Left lobe of liver (tissue), 2 donors: ENCODE measurements around the gene INHBE. TPM values are rescaled to one million over a fixed set of nuclear protein-coding genes. Genes with fewer than 3 reads are reported as not detected.
"Not testable (repeated sequence)": the region's sequence is repeated elsewhere in the genome, so short reads cannot be mapped to it uniquely, and the experiment has no call there.

Source experiments
- ATAC-seq: fragments of 200-7000 bp; cut with Tn5 transposase; one replicate; pipeline ENCODE4 v1.9.1; 2020; ENCODE audit warnings: mild to moderate bottlenecking, moderate library complexity
- DNase-seq: peaks from one replicate; pipeline ENCODE4 v3.0.0-alpha.2; 2020; ENCODE audit warnings: low spot score
- total RNA-seq: library from RNA; stranded (reverse); gene quantifications from one replicate; pipeline ENCODE4 v1.2.1, GENCODE V29; 2021
- donor health status: DM: no; HTN: no; CAD: no; lungs with moderate emphysema.
- donor health status: DM: no; HTN: yes; CAD: no.

Gene INHBE, protein sequence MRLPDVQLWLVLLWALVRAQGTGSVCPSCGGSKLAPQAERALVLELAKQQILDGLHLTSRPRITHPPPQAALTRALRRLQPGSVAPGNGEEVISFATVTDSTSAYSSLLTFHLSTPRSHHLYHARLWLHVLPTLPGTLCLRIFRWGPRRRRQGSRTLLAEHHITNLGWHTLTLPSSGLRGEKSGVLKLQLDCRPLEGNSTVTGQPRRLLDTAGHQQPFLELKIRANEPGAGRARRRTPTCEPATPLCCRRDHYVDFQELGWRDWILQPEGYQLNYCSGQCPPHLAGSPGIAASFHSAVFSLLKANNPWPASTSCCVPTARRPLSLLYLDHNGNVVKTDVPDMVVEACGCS
- 81.6 TPM for total RNA-seq

DNA sequence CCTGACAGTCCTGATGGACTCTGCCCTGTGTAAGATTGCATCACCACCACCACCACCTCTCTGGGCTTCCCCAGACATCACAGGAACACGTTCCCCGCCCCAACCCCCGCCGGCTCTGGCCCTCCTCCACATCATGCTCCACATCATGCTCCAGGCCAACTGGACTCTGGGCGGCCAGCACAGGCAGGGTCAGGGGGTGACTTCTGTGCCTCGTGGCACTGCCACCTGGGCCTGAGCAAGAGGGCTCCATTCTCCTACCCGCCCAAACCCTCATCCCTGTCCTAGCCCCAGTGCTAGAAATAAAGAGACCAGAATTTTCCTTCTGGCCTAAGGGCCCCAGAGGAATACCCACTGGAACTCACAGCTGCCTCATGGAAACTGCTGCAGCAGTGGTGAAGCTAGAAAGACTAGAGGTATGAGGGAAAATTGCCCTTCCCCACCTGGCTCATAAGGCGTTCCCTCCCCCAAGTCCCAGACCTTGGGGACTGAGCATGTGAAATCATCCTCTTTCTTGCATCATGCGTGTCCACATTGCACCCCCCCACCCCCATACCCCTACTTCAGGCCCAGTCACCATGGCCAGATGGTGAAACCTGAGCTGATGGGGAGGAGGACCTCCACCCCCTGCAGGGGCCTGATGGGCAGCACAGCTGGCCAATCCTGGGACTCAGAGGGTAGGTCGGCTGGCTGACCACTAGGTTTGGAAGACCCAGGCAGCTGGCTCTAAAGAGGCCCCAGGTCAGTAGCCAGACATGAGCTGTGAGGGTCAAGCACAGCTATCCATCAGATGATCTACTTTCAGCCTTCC is at the start of gene INHBE:
Gene INHBE, plus strand, starts transcription at position 742 of the 808 bp plus-strand sequence. CDS start 230 bp downstream, outside the sequence.
- peak; percentile 98 for DNase-seq

DNA sequence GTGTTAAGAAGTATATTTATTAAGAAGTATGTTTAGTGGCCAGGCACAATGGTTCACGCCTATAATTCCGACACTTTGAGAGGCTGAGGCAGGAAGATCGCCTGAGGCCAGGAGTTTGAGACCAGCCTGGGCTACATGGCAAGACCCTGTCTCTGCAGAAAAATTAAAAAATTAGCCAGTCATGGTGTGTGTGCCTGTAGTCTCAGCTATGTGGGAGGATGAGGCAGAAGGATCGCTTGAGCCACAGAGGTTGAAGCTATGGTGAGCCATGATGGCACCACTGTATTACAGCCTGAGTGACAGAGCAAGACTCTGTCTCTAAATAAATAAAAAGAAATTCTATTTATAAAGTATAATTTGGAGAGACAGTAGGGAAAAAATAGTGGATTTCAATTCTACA is 44.6 kb upstream of the INHBE start:
- DNase-seq = no peak
- ATAC-seq = no peak

More for the DNA sequence above, at the start of gene INHBE:
- ATAC-seq = peak; percentile 49

DNA sequence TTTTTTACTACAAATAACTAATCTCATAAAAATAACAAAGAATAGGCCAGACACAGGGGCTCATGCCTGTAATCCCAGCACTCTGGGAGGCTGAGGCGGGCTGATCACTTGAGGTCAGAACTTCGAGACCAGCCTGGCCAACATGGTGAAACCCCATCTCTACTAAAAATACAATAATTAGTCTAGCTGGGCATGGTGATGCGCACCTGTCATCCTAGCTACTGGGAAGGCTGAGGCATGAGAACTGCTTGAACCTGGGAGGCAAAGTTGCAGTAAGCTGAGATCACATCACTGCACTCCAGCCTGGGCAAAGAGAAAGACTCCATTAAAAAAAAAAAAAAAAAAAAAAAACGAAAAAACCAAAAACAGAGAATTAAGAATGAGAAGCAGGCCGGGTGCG is 40.9 kb upstream of the INHBE start:
- ATAC-seq, DNase-seq: not testable (repeated sequence)

DNA sequence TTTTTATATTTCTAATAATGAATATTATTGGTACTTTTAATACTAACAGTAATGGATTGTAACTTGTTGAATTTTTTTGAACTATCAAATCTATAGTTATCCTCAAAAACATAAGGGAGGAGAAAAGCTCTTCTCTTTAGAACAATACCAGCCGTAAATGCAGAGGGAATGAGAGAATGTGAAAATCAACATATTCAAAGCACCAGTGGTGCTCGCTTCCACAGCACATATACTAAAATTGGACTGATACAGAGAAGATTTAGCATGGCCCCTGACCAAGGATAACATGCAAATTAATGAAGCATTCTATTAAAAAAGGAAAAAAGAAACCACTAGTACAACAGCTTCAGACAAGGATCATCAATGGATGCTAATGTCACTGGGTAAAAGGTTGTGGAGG is 40.0 kb upstream of the INHBE start:
- DNase-seq (no peak), ATAC-seq (no peak)

DNA sequence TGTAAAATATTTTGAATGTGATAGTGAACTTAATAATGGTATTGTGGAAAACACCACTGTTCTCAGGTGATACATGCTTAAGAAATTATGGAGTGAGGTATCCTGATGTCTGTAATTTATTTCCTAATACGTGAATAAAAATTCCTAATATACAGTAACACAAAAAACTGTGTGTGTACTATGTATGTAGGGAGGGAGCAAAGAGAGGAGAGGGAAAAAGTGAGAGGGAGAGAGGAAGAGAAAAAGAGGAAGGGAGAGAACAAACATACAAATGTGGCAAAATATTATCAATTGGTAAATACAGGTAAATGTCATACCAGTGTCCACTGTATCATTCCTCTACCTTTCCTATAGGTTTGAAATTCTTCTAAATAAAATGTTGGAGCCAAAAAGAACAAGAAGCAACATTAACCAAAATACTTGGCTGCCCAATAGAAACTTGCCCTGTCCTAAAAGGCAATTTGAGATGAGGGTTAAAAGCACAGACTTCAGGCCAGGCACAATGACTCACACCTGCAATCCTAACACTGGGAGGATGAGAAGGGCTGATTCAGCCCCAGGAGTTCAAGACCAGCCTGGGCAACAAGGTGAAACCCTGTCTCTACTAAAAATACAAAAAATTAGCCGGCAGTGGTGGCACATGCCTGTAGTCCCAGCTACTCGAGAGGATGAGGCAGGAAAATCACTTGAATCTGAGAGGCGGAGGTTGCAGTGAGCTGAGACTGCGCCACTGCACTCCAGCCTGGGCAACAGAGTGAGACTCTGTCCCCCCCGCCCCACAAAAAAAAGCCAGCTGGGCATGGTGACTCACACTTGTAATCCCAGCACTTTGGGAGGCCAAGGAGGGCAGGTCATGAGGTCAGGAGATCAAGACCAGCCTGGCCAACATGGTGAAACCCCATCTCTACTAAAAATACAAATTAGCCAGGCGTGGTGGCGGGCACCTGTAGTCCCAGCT is 38.8 kb upstream of the INHBE start:
- DNase-seq (no peak), ATAC-seq (no peak)

DNA sequence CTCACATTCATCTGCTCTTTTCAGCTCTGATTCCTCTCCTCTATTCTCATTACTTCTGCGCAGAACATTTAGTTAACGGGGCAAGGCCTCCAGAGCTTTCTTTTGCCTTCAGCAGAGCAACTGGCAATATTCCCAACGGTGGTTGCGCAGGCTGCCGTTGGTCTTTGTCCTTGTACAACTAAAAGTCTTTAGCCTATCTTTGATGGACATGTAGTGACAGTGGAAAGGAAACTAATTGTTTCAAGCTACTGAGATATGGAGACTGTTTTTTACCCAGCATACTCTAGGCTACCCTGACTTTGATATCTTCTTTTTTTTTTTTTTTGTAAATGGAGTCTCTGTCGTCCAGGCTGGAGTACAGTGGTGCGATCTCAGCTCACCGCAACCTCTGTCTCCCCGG is 36.9 kb upstream of the INHBE start:
- ATAC-seq = peak; percentile 92
- peak; percentile 81 for DNase-seq

DNA sequence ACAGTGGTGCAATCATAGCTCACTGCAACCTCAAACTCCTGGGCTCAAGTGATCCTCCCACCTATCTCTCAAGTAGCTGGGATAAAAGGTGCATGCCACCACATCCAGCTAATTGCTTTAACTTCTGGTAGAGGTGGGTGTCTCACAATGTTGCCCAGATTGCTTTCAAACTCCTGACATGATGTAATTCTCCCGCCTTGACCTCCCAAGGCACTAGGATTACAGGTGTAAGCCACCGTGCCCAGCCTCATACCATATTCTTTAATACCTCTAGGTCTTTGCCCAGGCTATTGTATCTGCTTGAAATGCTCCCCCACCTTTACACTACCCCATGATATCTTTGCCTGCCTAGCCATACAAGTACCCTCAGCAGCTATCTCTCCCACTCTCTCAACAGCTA is 35.6 kb upstream of the INHBE start:
- ATAC-seq = no peak
- DNase-seq = no peak

DNA sequence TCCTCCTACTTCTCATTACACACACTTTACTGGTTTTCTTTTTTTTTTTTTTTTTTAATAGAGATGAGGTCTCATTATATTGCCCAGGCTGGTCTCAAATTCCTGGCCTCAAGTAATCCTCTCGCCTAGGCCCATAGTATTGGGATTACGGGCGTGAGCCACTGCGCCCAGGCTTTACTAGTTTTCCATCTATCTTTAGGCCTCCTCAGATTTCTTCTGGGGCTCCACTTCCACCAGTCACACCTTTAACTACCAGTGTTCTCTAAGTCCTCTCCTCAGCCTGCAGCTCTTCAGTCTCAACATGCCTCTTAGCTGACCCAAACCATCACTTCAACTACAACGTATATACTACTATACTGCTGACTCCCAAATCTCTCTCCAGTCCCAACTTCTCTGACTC is 34.6 kb upstream of the INHBE start:
- ATAC-seq (no peak), DNase-seq (no peak)

DNA sequence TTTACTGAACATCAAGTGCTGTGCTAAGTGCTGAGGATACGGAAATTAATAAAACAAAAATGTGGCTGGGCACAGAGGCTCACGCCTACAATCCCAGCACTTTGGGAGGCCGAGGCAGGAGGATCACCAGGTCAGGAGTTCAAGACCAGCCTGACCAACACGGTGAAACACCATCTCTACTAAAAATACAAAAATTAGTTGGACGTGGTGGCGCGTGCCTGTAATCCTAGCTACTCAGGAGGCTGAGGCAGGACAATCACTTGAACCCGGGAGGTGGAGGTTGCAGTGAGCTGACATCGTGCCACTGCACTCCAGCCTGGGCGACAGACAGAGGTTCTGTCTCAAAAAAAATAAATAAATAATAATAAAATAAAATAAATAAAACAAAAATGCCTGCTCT is 28.2 kb upstream of the INHBE start:
- not testable (repeated sequence) for DNase-seq

DNA sequence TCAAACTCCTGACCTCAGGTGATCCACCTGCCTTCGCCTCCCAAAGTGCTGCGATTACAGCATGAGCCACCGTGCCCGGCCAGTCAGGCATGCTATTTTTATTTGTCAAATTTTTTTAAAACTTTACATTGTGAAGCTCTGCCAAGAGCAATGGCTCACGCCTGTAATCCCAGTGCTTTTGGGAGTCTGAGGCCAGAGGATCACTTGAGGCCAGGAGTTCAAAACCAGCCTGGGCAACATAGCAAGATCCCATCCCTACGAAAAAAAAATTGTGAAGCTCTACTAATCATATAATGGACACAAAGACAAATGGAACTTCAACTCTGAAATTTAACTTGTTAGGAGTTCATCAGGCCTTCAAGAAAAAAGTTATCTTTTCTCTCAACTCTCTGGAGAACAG is 26.1 kb upstream of the INHBE start:
- DNase-seq (no peak), ATAC-seq (no peak)

More for the DNA sequence above, 28.2 kb upstream of the INHBE start:
- not testable (repeated sequence) for ATAC-seq

DNA sequence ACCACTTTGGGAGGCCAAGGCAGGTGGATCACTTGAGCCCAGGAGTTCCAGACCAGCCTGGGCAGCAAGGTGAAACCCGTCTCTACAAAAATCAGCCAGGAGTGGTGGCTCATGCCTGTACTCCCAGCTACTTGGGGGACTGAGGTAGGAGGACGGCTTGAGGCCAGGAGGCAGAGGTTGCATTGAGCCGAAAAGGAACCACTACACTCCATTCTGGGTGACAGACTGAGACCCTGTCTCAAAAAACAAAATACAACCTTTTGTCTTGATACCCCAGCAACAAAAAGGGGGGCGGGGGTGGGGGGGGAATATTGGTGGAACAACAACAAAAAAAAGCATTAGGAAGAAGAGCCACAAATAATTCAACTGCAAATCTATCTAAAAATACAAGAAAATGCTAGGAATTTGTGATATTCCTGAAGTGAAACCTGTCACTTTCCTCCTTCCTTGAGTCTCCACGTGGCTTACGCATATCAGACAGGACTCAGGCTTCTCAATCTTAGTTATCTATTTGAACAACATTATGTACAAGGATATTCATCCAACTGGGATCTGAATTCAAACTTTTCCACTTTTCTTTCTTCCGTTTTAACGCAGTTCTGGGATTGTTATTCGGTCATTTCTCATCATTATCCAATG is 25.5 kb upstream of the INHBE start:
- DNase-seq = no peak
- no peak for ATAC-seq

DNA sequence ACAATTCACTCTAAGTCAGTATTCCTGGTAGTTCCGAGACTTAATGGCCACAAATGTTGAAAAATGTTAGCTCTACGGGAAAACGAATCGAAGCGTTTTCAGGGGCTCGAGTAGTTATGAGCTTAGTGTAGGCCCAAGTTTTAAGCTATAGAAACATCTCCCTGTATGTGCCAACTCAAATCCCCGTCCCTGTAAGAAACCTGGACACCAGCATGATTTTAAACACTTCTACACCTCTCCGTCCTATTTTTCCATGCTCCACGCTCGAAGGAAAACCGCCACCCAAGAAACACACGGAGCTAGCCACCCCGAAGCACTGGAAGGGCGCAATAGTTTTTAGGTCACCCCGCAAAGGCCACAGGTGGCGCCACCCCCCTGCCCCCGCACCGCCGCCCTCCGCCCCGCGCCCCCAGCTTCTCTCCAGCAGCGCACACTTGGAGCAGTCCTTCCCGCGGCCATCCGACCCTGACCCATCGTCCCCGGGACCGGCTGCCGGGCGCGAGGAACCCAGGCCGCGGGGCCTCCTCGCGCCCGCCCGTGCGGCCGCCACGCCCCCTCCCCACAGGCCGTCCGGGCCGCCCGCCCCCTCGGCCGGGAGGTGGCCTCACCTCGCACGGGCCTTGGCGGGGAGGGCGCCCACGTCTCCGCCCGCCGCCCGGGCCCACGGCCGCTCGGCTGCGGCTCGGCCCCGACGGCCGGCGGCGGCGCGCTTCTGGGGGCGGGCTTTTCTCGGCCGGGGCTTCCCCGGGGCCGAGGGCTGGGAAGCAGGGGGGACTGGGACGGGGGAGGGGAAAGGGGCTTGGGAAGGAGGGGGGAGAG is 24.8 kb upstream of the INHBE start:
- ATAC-seq = peak; percentile 50
- DNase-seq = peak; percentile 70

DNA sequence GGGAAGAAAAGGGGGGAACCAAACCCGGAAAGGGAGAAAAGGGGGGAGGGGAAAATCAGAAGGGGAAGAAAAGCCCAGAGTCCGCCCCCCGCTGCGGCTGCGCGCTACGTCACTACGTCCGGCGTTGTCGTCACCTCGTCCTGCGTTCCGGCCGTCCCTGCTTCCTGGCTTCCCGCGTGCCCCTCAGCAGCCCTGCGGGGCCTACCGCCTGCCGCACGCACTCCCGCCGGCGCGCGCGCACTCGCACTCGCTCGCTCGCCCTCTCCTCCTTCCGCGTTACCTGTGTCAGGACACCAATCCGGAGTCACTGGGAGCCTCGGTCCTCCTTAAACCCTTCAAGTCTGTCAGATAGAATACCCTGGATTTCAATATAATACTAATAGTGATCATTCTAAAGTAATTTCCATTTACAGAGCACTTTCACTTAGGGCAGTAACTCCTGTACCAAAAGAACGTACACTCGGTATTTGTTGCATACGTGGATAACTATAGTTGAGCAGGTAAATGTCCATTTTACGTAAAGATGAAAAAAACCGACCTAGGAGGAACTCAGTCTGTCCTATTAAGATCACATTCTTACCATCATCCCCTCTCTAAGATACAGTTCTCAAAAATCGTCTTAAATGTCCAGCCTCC is 24.1 kb upstream of the INHBE start, which contains the start of gene R3HDM2:
Gene R3HDM2, minus strand, starts transcription at position 113 of the 636 bp plus-strand sequence. CDS start 120,615 bp downstream, outside the sequence.
- DNase-seq (peak; percentile 97), ATAC-seq (peak; percentile 74)

DNA sequence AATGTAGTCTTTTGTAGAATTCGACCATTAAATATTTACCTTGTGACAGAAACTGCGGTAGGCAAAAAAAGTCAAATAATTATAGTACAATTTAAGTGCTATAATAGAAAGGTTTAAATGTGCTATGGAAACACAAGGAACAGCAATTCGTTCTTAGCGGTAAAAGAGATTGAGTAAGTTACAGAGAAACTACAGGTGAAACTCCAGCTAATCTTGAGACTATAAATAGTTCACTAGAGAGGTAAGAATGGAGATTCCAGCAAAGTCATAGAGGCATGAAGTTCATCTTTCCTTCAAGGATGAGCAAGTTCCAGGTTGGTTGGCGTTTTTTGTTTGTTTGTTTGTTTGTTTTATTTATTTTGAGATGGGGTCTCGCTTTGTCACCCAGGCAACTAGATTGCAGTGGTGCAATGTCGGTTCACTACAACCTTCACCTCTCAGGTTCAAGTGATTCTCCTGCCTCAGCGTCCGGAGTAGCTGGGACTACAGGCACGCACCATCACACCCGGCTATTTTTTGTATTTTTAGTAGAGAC is 23.4 kb upstream of the INHBE start:
- DNase-seq = no peak
- ATAC-seq = no peak

DNA sequence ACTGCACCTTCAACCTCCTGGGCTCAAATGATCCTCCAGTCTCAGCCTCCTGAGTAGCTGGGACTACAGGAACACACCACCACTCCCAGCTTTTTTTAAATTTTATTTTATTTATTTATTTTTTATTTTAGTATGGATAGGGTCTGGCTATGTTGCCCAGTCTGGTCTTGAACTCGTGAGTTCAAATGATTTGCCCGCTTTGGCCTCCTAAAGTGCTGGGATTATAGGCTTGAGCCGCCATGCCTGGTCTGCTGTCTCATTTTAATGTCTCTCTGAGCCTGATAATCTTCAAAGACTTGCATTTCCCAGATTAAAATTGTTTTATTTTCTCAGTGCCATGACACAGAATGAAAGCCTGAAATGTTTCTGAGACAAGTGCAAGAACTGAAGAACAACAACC is 21.7 kb upstream of the INHBE start:
- ATAC-seq (no peak), DNase-seq (no peak)

DNA sequence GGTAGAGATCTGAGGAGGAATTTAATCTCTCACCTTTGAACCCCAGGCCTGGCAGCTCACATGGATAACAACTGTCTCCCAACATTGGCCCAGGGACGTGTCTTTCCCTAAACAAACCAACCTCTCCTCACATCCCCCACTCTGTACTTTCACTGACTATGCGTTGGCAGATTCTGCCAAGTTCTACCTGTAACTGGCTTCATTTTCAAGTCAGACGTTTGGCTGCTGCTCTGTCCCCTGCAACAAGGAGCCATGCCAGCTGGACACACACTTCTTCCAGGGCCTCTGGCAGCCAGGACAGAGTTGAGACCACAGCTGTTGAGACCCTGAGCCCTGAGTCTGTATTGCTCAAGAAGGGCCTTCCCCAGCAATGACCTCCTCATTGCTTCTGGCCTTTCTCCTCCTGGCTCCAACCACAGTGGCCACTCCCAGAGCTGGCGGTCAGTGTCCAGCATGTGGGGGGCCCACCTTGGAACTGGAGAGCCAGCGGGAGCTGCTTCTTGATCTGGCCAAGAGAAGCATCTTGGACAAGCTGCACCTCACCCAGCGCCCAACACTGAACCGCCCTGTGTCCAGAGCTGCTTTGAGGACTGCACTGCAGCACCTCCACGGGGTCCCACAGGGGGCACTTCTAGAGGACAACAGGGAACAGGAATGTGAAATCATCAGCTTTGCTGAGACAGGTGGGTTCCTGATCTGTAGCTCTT is 20.4 kb upstream of the INHBE start, which contains the start of gene INHBC:
Gene INHBC, plus strand, starts transcription at position 268 of the 707 bp plus-strand sequence. Its CDS starts 103 bp downstream, at position 371.
- DNase-seq = peak; percentile 97

DNA sequence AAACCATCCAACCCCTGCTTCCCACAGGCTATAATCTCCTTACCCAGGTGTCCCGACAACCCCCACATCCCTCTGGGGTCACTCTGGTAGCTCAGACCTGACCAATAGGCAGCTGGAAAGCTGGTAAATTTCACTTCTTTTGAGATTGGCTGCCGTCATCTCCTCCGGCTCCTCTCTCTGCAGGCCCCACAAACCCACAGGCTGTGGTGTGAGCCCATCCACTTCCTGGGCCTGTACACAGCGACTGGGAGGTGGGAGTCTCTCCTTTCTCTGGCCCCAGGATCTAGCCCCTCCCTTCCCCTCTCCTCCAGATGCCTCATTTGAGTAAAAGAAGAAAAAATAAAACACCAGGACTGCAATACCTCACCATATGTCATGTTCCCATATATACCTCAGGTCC is 19.8 kb upstream of the INHBE start:
- ATAC-seq (peak; percentile 12), DNase-seq (no peak)

More for the DNA sequence above, 20.4 kb upstream of the INHBE start, which contains the start of gene INHBC:
- peak; percentile 61 for ATAC-seq

DNA sequence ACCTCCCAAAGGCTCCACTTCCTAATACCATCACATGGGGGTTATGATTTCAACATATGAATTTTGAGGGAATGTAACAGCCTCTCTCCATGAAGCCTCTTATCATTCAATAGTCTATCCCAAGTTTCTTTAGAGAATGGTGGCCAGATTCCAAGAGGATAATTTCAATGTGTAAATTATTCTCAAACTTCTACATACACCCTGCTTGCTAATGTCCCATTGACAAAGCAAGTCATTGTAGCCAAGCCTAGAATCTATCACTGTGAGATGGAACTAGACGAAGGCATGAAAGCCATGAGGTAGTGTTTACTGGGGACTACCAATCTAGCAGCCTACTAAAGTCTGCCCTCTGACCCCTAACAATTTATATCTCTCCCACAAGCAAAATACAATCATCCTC is 16.7 kb upstream of the INHBE start:
- no peak for ATAC-seq
- DNase-seq = no peak
